Measurements from ENCODE around the gene FETUB. TPM values are rescaled to one million over a fixed set of nuclear protein-coding genes. Genes with fewer than 3 reads are reported as not detected.

Gene FETUB
- total and polyA plus RNA-seq, 9 donors: not detected

DNA sequence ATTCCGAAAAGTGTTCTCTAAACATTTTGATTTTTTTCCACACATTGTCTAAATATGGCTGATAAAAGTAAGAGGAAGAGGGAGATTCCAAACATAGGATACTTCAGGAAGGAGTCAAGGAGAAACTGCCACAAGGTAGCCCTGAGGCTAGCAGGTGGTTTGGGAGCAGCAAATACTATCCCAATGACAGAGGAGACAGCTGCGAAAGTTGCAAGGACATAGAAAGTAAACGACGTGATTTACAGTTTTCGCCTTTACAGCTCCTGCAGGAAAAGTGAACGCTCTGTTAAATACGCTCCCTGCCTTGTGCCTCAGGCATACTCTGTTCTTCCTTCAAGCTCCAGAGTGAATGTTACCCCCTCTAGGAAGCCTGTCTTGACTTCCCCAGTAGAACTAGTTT, 3.7 kb upstream of the FETUB start:
- no peaks in the 10 kb centered on the region for H3K36me3 ChIP-seq
- no peak for TF ChIP-seq EP300 (IDR thresholded peaks at IDR 0.05)
- TF ChIP-seq, protein P1, sequence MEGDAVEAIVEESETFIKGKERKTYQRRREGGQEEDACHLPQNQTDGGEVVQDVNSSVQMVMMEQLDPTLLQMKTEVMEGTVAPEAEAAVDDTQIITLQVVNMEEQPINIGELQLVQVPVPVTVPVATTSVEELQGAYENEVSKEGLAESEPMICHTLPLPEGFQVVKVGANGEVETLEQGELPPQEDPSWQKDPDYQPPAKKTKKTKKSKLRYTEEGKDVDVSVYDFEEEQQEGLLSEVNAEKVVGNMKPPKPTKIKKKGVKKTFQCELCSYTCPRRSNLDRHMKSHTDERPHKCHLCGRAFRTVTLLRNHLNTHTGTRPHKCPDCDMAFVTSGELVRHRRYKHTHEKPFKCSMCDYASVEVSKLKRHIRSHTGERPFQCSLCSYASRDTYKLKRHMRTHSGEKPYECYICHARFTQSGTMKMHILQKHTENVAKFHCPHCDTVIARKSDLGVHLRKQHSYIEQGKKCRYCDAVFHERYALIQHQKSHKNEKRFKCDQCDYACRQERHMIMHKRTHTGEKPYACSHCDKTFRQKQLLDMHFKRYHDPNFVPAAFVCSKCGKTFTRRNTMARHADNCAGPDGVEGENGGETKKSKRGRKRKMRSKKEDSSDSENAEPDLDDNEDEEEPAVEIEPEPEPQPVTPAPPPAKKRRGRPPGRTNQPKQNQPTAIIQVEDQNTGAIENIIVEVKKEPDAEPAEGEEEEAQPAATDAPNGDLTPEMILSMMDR (IDR thresholded peaks at IDR 0.05): no peak
- TF ChIP-seq POLR2A (IDR thresholded peaks at IDR 0.05): no peak
- WGBS, 3 donors: 35 to 50% (median 45%) methylated on average over 7 of the region's 7 CpGs
- no peak overlapping the region for H3K27ac ChIP-seq
- no peaks in the 10 kb centered on the region for H3K27me3 ChIP-seq
- no peak overlapping the region for H3K4me3 ChIP-seq
- no peaks in the 10 kb centered on the region for H3K9me3 ChIP-seq
- H3K4me1 ChIP-seq (ENCODE audit: insufficient read depth): no peaks in the 10 kb centered on the region
- DNase-seq: no peak
- intact Hi-C loops (cut with DNase I): no loop called here

- TF ChIP-seq, protein P1 (IDR thresholded peaks at IDR 0.05): no peak
- TF ChIP-seq EP300 (IDR thresholded peaks at IDR 0.05): no peak
- no peak for TF ChIP-seq POLR2A (IDR thresholded peaks at IDR 0.05)
- DNase-seq: no peak
- no peaks in the 10 kb centered on the region for H3K4me1 ChIP-seq (ENCODE audit: insufficient read depth)
- WGBS, 3 donors: 54 to 70% (median 64%) methylated on average over 3 of the region's 3 CpGs
- no peaks in the 10 kb centered on the region for H3K9me3 ChIP-seq
- no peak overlapping the region for H3K27ac ChIP-seq
- no peaks in the 10 kb centered on the region for H3K27me3 ChIP-seq
- intact Hi-C loops (cut with DNase I): no loop called here
- no peak overlapping the region for H3K4me3 ChIP-seq
- no peaks in the 10 kb centered on the region for H3K36me3 ChIP-seq
These were observed 2.5 kb upstream of the FETUB start for GRCh38 chr3:186637686-186638085.

DNA sequence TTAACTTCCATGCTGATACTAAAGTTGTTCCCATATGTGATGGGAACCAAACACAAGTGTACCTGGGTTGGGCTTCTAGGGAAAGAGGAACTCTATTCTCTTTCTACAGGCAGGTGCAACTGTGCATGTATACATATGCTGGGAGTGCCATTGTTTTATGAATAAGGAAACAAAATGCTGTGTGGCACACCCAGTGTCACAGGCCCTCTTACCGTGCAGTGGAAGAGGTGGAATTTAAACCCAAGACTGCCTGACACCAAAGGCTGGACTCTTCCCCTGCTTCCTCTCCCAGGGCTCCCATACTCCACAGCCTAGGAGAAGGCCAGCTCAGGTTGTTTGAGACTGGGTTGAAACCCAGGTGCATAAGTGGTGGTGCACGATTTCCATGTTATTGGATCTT, 1.9 kb upstream of the FETUB start:
- Histone ChIP-seq H3K9me3 (no peaks in the 10 kb centered on the region), H3K36me3 (no peaks in the 10 kb centered on the region), H3K4me3 (no peak overlapping the region), H3K27ac (no peak overlapping the region), H3K4me1 (ENCODE audit: insufficient read depth) (no peaks in the 10 kb centered on the region), H3K27me3 (no peaks in the 10 kb centered on the region)
- 77 to 83% (median 80%) methylated on average over 2 of the region's 2 CpGs for WGBS, 3 donors
- TF ChIP-seq EP300 (IDR thresholded peaks at IDR 0.05) (no peak), POLR2A (IDR thresholded peaks at IDR 0.05) (no peak)
- TF ChIP-seq, protein P1 (IDR thresholded peaks at IDR 0.05): no peak
- intact Hi-C loops (cut with DNase I): no loop called here
- no peak for DNase-seq

DNA sequence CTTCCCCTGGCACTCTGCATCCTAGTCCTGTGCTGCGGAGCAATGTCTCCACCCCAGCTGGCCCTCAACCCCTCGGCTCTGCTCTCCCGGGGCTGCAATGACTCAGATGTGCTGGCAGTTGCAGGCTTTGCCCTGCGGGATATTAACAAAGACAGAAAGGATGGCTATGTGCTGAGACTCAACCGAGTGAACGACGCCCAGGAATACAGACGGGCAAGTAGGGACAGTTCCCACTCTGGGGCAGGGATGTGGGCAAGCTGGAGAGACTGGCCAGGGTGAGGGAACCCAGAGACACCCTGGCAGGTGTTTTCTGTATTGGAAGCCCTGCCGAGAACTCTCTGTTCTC, 247 bp downstream of the FETUB start:
- H3K36me3 ChIP-seq: no peaks in the 10 kb centered on the region
- no peaks in the 10 kb centered on the region for H3K27me3 ChIP-seq
- no peak for DNase-seq
- no peak overlapping the region for H3K4me3 ChIP-seq
- intact Hi-C loops (cut with DNase I): no loop called here
- 46 to 57% (median 55%) methylated on average over 9 of the region's 9 CpGs for WGBS, 3 donors
- TF ChIP-seq EP300 (IDR thresholded peaks at IDR 0.05) (no peak), POLR2A (IDR thresholded peaks at IDR 0.05) (no peak)
- TF ChIP-seq, protein P1 (IDR thresholded peaks at IDR 0.05): no peak
- H3K9me3 ChIP-seq: no peaks in the 10 kb centered on the region
- H3K27ac ChIP-seq: no peak overlapping the region
- H3K4me1 ChIP-seq (ENCODE audit: insufficient read depth): no peaks in the 10 kb centered on the region

GRCh38 chr3:186640929-186641328, 730 bp downstream of the FETUB start:
- no peaks in the 10 kb centered on the region for H3K9me3 ChIP-seq
- DNase-seq: no peak
- intact Hi-C loops (cut with DNase I): no loop called here
- H3K27me3 ChIP-seq: no peaks in the 10 kb centered on the region
- no peaks in the 10 kb centered on the region for H3K4me1 ChIP-seq (ENCODE audit: insufficient read depth)
- no peaks in the 10 kb centered on the region for H3K36me3 ChIP-seq
- no peak for TF ChIP-seq POLR2A (IDR thresholded peaks at IDR 0.05)
- TF ChIP-seq EP300 (IDR thresholded peaks at IDR 0.05): no peak
- TF ChIP-seq, protein P1 (IDR thresholded peaks at IDR 0.05): no peak
- H3K27ac ChIP-seq: no peak overlapping the region
- H3K4me3 ChIP-seq: no peak overlapping the region

All from ovary (tissue), 9 donors.